Measurements from ENCODE around the gene ZNF526. TPM values are rescaled to one million over a fixed set of nuclear protein-coding genes. Genes with fewer than 3 reads are reported as not detected.

The ZNF526 gene
- total and polyA plus RNA-seq, 9 of the 15 experiments (the other 6 are each of a cell fraction or from before 2014, with no cell fraction given) = 1.3 to 17.9 (median 6.2) TPM

DNA sequence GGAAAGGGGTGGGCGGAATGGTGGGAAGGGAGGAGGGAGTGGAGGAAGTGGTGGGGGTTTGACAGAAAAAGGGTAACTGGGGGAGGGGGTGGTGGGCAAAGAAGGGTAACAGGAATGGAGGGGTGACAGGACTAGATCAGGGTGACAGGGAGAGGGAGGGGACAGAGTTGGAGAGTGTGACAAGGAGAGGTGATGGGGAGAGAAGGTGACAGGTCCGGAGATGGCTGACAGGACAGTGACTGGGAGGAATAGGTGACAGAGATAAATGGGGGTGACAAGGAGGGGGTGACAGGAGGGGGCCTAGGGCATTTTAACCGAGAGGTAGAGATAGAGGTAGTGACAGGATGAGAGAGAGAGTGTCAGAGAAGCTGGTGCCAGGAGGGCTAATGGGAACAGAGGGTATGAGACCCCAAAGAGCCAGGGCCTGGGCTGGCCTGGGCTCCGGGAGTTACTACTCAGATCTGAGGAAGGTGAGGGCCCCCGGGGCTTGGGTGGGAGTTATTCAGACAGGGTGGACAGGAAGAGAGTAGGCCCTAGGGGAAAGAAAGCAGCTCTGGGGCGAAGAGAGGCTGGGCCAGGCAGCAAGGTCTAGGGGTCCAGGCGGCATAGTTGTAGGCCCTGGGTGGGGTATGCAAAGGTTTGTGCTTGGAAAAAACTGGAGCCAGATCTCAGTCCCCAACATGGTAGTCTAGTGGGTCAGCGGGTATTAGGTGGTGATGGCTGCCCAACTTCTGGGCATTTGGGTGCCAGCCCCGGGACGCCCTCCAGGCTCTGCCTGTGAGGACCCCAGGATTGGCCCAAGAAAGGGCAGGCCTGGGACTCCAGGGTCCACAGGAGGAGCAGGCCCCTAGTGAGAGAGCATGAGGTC, 49.6 kb downstream of the ZNF526 start (continued):
- TF ChIP-seq BHLHE40 (IDR thresholded peaks at IDR 0.05; ENCODE audit: low read length) (no peak), ZNF780A (CRISPR knock-in tag; IDR thresholded peaks at IDR 0.05) (no peak), TAL1 (IDR thresholded peaks at IDR 0.05) (no peak), NR4A1 (CRISPR knock-in tag; IDR thresholded peaks at IDR 0.05) (no peak), NR4A1 (tag; IDR thresholded peaks at IDR 0.05) (no peak), JUN (IDR thresholded peaks at IDR 0.05; ENCODE audit: borderline replicate concordance, low read depth, low read length) (no peak), JUN (CRISPR knock-in tag; IDR thresholded peaks at IDR 0.05; ENCODE audit: borderline replicate concordance) (no peak), SUPT5H (IDR thresholded peaks at IDR 0.05) (peak; percentile 29; the same call in 1 of the 2 replicates), POLR3G (IDR thresholded peaks at IDR 0.05; ENCODE audit: extremely low read depth, insufficient read length, insufficient replicate concordance) (no peak), ETV5 (CRISPR knock-in tag; IDR thresholded peaks at IDR 0.05; ENCODE audit: low read depth) (0 out of 2 replicates have a peak, but pooled peaks have one; percentile 28), ZNF175 (CRISPR knock-in tag; IDR thresholded peaks at IDR 0.05; ENCODE audit: low read depth) (no peak), GTF2A2 (tag; IDR thresholded peaks at IDR 0.05) (no peak), BRD4 (IDR thresholded peaks at IDR 0.05) (no peak), ZC3H4 (CRISPR knock-in tag; IDR thresholded peaks at IDR 0.05; ENCODE audit: borderline replicate concordance) (0 out of 2 replicates have a peak, but pooled peaks have one; percentile 26), ZNF41 (CRISPR knock-in tag; conservative IDR thresholded peaks at IDR 0.05) (no peak), FOXA1 (IDR thresholded peaks at IDR 0.05; ENCODE audit: borderline replicate concordance) (no peak), SMARCA5 (IDR thresholded peaks at IDR 0.05) (0 out of 2 replicates have a peak, but pooled peaks have one; percentile 44), ZFP30 (CRISPR knock-in tag; IDR thresholded peaks at IDR 0.05; ENCODE audit: borderline replicate concordance) (no peak)
- TF ChIP-seq, protein P1, sequence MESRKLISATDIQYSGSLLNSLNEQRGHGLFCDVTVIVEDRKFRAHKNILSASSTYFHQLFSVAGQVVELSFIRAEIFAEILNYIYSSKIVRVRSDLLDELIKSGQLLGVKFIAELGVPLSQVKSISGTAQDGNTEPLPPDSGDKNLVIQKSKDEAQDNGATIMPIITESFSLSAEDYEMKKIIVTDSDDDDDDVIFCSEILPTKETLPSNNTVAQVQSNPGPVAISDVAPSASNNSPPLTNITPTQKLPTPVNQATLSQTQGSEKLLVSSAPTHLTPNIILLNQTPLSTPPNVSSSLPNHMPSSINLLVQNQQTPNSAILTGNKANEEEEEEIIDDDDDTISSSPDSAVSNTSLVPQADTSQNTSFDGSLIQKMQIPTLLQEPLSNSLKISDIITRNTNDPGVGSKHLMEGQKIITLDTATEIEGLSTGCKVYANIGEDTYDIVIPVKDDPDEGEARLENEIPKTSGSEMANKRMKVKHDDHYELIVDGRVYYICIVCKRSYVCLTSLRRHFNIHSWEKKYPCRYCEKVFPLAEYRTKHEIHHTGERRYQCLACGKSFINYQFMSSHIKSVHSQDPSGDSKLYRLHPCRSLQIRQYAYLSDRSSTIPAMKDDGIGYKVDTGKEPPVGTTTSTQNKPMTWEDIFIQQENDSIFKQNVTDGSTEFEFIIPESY (CRISPR knock-in tag; IDR thresholded peaks at IDR 0.05) = no peak
- TF ChIP-seq, protein P2, sequence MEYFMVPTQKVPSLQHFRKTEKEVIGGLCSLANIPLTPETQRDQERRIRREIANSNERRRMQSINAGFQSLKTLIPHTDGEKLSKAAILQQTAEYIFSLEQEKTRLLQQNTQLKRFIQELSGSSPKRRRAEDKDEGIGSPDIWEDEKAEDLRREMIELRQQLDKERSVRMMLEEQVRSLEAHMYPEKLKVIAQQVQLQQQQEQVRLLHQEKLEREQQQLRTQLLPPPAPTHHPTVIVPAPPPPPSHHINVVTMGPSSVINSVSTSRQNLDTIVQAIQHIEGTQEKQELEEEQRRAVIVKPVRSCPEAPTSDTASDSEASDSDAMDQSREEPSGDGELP (CRISPR knock-in tag; IDR thresholded peaks at IDR 0.05; ENCODE audit: borderline replicate concordance) = 0 out of 2 replicates have a peak, but pooled peaks have one; percentile 10
- TF ChIP-seq, protein P3, sequence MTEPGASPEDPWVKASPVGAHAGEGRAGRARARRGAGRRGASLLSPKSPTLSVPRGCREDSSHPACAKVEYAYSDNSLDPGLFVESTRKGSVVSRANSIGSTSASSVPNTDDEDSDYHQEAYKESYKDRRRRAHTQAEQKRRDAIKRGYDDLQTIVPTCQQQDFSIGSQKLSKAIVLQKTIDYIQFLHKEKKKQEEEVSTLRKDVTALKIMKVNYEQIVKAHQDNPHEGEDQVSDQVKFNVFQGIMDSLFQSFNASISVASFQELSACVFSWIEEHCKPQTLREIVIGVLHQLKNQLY (CRISPR knock-in tag; conservative IDR thresholded peaks at IDR 0.05) = no peak

All from K562 (cell line).